ENCODE measurements around the gene ZNF280B.
"Not testable (repeated sequence)": the region's sequence is repeated elsewhere in the genome, so short reads cannot be mapped to it uniquely, and the experiment has no call there.

The ZNF280B gene

DNA sequence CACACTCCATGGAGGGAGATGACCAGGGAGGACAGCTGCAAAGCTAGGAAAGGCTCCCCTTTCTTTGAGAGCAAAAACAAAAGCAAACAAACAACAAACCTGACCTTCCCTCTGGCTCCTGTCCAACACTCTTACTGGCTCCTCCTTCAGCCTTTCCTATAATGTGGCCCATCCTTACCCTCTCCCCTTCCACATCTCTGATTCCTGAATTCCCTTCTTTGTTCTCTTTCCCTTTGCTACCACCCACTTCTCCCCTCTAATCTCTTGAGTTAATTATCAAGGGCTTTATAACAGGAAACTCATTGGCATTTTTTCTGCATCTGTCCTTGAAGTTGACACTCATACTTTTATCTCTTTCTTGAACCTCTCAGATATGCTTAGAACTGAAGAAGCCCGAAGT lies 56.3 kb downstream of the ZNF280B start:
- Histone ChIP-seq H3K27me3 (replicated peaks in 2 of 5; ENCODE audit: control insufficient read depth in 4 of 5, insufficient read depth in 5 of 5, low read length in 4 of 5) (peaks cover 0 to 24% (median 0%) of the 10 kb centered on the region in 5 experiments), H3K36me3 (ENCODE audit: control insufficient read depth in 4 of 4, insufficient read depth in 4 of 4, low read length in 3 of 4) (no peaks in the 10 kb centered on the region), H3K27ac (ENCODE audit: insufficient read depth in 1 of 2, low read depth in 1 of 2, low read length in 2 of 2, poor library complexity in 1 of 2, severe bottlenecking in 2 of 2) (no peak overlapping the region), H3K9me3 (ENCODE audit: control extremely low read depth in 1 of 5, control insufficient read depth in 4 of 5, insufficient read depth in 2 of 5, low read depth in 1 of 5, low read length in 4 of 5) (peaks cover 2 to 35% (median 21%) of the 10 kb centered on the region in 5 experiments), H3K4me3 (ENCODE audit: control insufficient read depth in 1 of 7, extremely low read depth in 1 of 7, insufficient read depth in 4 of 7, low read depth in 2 of 7, low read length in 6 of 7) (no peak overlapping the region), H3K4me1 (ENCODE audit: control extremely low read depth in 1 of 4, control insufficient read depth in 4 of 4, insufficient read depth in 4 of 4, low read length in 3 of 4) (peaks cover 0 to 3% (median 0%) of the 10 kb centered on the region in 4 experiments)
- POLR2A ChIA-PET, result no interaction called here
- DNase-seq, result no peak
- 70% methylated on average over 1 of the region's 1 CpG for WGBS (ENCODE audit: insufficient coverage)
- CTCF ChIA-PET, result interaction anchor here (0.9 to 1.3 kb wide), 2 partner anchors 11 to 124 kb away, joined by 3 to 4 read pairs; no protein-coding TSS in a partner anchor

DNA sequence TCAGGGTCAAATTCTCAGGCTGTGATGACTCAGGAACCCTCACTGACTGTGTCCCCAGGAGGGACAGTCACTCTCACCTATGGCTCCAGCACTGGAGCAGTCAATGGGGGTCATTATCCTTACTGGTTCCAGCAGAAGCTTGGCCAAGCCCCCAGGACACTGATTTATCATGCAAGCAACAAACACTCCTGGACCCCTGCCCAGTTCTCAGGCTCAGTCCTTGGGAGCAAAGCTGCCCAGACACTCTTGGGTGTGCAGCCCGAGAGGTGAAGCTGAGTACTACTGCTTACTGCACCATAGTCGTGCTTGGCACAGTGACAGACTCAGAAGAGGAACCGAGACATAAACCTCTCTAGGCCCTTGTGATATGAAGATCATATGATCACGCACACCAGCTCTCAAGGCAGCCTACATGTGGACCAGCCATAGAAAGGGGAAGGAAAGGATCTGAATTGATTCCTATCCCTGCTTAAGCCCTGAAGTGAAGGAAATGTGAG lies 58.2 kb downstream of the ZNF280B start:
- no peak overlapping the region for H3K27ac ChIP-seq (ENCODE audit: insufficient read depth in 1 of 2, low read depth in 1 of 2, low read length in 2 of 2, poor library complexity in 1 of 2, severe bottlenecking in 2 of 2)
- H3K4me1 ChIP-seq (ENCODE audit: control extremely low read depth in 1 of 4, control insufficient read depth in 4 of 4, insufficient read depth in 4 of 4, low read length in 3 of 4), result peaks cover 0 to 3% (median 0%) of the 10 kb centered on the region in 4 experiments
- ChIA-PET CTCF (interaction anchor here (0.6 to 1.6 kb wide), 4 partner anchors 15 to 299 kb away, joined by 3 to 4 read pairs (median 3); no protein-coding TSS in a partner anchor), POLR2A (interaction anchor here (0.7 kb wide), 1 partner anchor 561 kb away, joined by 3 read pairs; no protein-coding TSS in a partner anchor)
- H3K9me3 ChIP-seq (ENCODE audit: control extremely low read depth in 1 of 5, control insufficient read depth in 4 of 5, insufficient read depth in 2 of 5, low read depth in 1 of 5, low read length in 4 of 5), result peaks cover 2 to 24% (median 13%) of the 10 kb centered on the region in 5 experiments
- no peaks in the 10 kb centered on the region for H3K36me3 ChIP-seq (ENCODE audit: control insufficient read depth in 4 of 4, insufficient read depth in 4 of 4, low read length in 3 of 4)
- H3K4me3 ChIP-seq (ENCODE audit: control insufficient read depth in 1 of 7, extremely low read depth in 1 of 7, insufficient read depth in 4 of 7, low read depth in 2 of 7, low read length in 6 of 7), result no peak overlapping the region
- WGBS (ENCODE audit: insufficient coverage), result 13% methylated on average over 1 of the region's 4 CpGs
- H3K27me3 ChIP-seq (replicated peaks in 2 of 5; ENCODE audit: control insufficient read depth in 4 of 5, insufficient read depth in 5 of 5, low read length in 4 of 5), result peaks cover 0 to 33% (median 4%) of the 10 kb centered on the region in 5 experiments
- peak; percentile 56 to 87 (median 86) for DNase-seq

DNA sequence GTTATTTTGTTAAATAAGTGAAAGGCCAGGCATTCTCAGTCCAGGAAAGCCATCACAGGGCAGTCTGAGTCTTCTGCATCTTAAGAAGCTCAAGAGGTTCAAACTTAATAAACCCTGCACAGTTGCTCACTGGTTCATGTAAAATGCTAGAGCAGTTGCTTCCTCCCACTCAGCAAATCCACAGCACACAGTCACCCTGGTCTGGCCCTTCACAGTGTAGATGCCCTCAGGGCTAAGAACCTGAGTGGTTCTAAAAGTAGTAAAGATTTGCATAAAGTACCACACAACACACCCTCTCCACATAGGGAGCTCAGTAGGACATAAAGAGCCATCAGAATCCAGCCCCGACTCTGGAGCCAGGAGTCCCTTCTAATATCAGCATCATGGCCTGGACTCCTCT lies 58.7 kb downstream of the ZNF280B start:
- 100% methylated on average over 1 of the region's 1 CpG for WGBS (ENCODE audit: insufficient coverage)
- Histone ChIP-seq H3K27me3 (replicated peaks in 2 of 5; ENCODE audit: control insufficient read depth in 4 of 5, insufficient read depth in 5 of 5, low read length in 4 of 5) (peaks cover 0 to 37% (median 4%) of the 10 kb centered on the region in 5 experiments), H3K36me3 (ENCODE audit: control insufficient read depth in 4 of 4, insufficient read depth in 4 of 4, low read length in 3 of 4) (no peaks in the 10 kb centered on the region), H3K4me3 (ENCODE audit: control insufficient read depth in 1 of 7, extremely low read depth in 1 of 7, insufficient read depth in 4 of 7, low read depth in 2 of 7, low read length in 6 of 7) (no peak overlapping the region), H3K4me1 (ENCODE audit: control extremely low read depth in 1 of 4, control insufficient read depth in 4 of 4, insufficient read depth in 4 of 4, low read length in 3 of 4) (peaks cover 0 to 3% (median 0%) of the 10 kb centered on the region in 4 experiments), H3K9me3 (ENCODE audit: control extremely low read depth in 1 of 5, control insufficient read depth in 4 of 5, insufficient read depth in 2 of 5, low read depth in 1 of 5, low read length in 4 of 5) (peaks cover 2 to 22% (median 11%) of the 10 kb centered on the region in 5 experiments), H3K27ac (ENCODE audit: insufficient read depth in 1 of 2, low read depth in 1 of 2, low read length in 2 of 2, poor library complexity in 1 of 2, severe bottlenecking in 2 of 2) (no peak overlapping the region)
- ChIA-PET POLR2A (no interaction called here), CTCF (interaction anchor here (0.6 to 1.6 kb wide), 4 partner anchors 8 to 108 kb away, joined by 3 to 4 read pairs (median 3); no protein-coding TSS in a partner anchor)
- DNase-seq, result no peak

DNA sequence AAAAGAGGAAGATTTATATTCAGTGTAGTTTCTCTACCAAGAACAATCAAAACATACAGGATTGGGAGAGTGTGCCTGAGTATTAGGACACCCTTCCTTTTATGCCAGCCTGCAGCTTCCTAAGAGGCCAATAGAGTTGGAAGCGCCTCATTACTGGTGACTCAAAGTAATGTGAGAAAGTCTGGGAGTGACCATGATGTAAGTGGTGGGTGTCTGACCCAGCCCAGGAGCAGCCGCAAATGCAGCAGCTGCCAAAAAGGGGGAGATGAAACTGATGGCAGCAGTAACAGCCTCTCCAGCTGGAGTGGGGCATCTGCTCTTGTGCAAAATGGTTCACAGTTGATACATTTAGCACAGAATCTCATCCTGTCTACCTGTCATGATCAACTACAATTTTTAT lies 62.0 kb downstream of the ZNF280B start:
- no peaks in the 10 kb centered on the region for H3K36me3 ChIP-seq (ENCODE audit: control insufficient read depth in 4 of 4, insufficient read depth in 4 of 4, low read length in 3 of 4)
- peaks cover 0 to 37% (median 3%) of the 10 kb centered on the region in 5 experiments for H3K27me3 ChIP-seq (replicated peaks in 2 of 5; ENCODE audit: control insufficient read depth in 4 of 5, insufficient read depth in 5 of 5, low read length in 4 of 5)
- no peak overlapping the region for H3K27ac ChIP-seq (ENCODE audit: insufficient read depth in 1 of 2, low read depth in 1 of 2, low read length in 2 of 2, poor library complexity in 1 of 2, severe bottlenecking in 2 of 2)
- DNase-seq, result no peak
- H3K4me1 ChIP-seq (ENCODE audit: control extremely low read depth in 1 of 4, control insufficient read depth in 4 of 4, insufficient read depth in 4 of 4, low read length in 3 of 4), result peaks cover 0 to 3% (median 0%) of the 10 kb centered on the region in 4 experiments
- ChIA-PET CTCF (interaction anchor here (0.8 to 1.2 kb wide), 3 partner anchors 38 to 238 kb away, joined by 3 to 4 read pairs (median 3); no protein-coding TSS in a partner anchor), POLR2A (no interaction called here)
- 69% methylated on average over 2 of the region's 2 CpGs for WGBS (ENCODE audit: insufficient coverage)
- H3K4me3 ChIP-seq (ENCODE audit: control insufficient read depth in 1 of 7, extremely low read depth in 1 of 7, insufficient read depth in 4 of 7, low read depth in 2 of 7, low read length in 6 of 7), result no peak overlapping the region
- peaks cover 0 to 3% (median 0%) of the 10 kb centered on the region in 5 experiments for H3K9me3 ChIP-seq (ENCODE audit: control extremely low read depth in 1 of 5, control insufficient read depth in 4 of 5, insufficient read depth in 2 of 5, low read depth in 1 of 5, low read length in 4 of 5)

DNA sequence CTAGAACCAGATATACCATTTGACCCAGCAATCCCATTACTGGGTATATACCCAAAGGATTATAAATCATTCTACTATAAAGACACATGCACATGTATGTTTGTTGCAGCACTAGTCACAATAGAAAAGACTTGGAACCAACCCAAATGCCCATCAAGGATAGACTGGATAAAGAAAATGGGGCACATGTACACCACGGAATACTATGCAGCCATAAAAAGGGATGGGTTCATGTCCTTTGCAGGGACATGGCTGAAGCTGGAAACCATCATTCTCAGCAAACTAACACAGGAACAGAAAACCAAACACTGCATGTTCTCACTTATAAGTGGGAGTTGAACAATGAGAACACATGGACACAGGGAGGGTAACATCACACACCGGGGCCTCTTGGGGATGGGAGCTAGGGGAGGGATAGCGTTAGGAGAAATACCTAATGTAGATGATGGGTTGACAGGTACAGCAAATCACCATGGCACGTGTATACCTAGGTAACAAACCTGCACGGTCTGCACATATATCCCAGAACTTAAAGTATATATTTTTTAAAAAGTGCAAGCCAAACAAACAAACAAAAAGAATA lies 64.4 kb downstream of the ZNF280B start:
- H3K4me1 ChIP-seq (ENCODE audit: control extremely low read depth in 1 of 4, control insufficient read depth in 4 of 4, insufficient read depth in 4 of 4, low read length in 3 of 4); H3K36me3 ChIP-seq (ENCODE audit: control insufficient read depth in 4 of 4, insufficient read depth in 4 of 4, low read length in 3 of 4); H3K4me3 ChIP-seq (ENCODE audit: control insufficient read depth in 1 of 7, extremely low read depth in 1 of 7, insufficient read depth in 4 of 7, low read depth in 2 of 7, low read length in 6 of 7); H3K27ac ChIP-seq (ENCODE audit: insufficient read depth in 1 of 2, low read depth in 1 of 2, low read length in 2 of 2, poor library complexity in 1 of 2, severe bottlenecking in 2 of 2); CTCF ChIA-PET; DNase-seq; POLR2A ChIA-PET; H3K9me3 ChIP-seq (ENCODE audit: control extremely low read depth in 1 of 5, control insufficient read depth in 4 of 5, insufficient read depth in 2 of 5, low read depth in 1 of 5, low read length in 4 of 5): not testable (repeated sequence)
- H3K27me3 ChIP-seq (replicated peaks in 2 of 5; ENCODE audit: control insufficient read depth in 4 of 5, insufficient read depth in 5 of 5, low read length in 4 of 5), result peaks cover 0 to 32% (median 3%) of the 10 kb centered on the region in 5 experiments
- WGBS (ENCODE audit: insufficient coverage), result 20% methylated on average over 1 of the region's 5 CpGs

DNA sequence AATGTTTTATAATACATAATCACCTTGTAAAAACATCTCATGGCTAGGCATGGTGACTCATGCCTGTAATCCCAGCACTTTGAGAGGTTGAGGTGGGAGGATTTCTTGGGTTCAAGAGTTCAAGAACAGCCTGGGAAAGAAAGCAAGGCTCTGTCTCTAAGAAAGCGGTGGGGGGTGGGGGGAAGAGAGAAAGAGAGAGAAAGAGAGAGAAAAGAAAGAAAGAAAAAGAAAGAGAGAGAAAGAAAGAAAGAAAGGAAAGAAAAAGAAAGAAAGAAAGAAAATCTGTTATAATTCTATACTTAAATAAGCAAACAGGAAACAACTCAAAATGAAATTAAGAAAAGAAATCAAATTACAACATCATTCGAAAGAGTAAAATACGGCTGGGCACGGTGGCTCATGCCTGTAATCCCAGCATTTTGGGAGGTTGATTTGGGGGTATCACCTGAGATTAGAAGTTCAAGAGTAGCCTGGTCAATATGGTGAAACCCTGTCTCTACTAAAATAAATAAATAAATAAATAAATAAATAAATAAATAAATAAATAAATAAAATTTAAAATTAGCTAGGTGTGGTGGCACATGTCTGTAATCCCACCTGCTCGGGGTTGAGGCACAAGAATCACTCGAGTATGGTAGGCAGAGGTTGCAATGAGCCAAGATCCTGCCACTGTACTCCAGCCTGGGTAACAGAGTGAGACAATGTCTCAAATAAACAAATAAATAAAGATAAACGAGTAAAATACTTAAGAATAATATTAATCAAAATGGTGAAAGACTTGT lies 65.4 kb downstream of the ZNF280B start:
- H3K4me3 ChIP-seq (ENCODE audit: control insufficient read depth in 1 of 7, extremely low read depth in 1 of 7, insufficient read depth in 4 of 7, low read depth in 2 of 7, low read length in 6 of 7), result no peak overlapping the region
- ChIA-PET POLR2A (no interaction called here), CTCF (no interaction called here)
- peaks cover 0 to 24% (median 3%) of the 10 kb centered on the region in 5 experiments for H3K27me3 ChIP-seq (replicated peaks in 2 of 5; ENCODE audit: control insufficient read depth in 4 of 5, insufficient read depth in 5 of 5, low read length in 4 of 5)
- H3K27ac ChIP-seq (ENCODE audit: insufficient read depth in 1 of 2, low read depth in 1 of 2, low read length in 2 of 2, poor library complexity in 1 of 2, severe bottlenecking in 2 of 2), result no peak overlapping the region
- peaks cover 0 to 7% (median 0%) of the 10 kb centered on the region in 5 experiments for H3K9me3 ChIP-seq (ENCODE audit: control extremely low read depth in 1 of 5, control insufficient read depth in 4 of 5, insufficient read depth in 2 of 5, low read depth in 1 of 5, low read length in 4 of 5)
- H3K36me3 ChIP-seq (ENCODE audit: control insufficient read depth in 4 of 4, insufficient read depth in 4 of 4, low read length in 3 of 4), result no peaks in the 10 kb centered on the region
- no peak for DNase-seq
- H3K4me1 ChIP-seq (ENCODE audit: control extremely low read depth in 1 of 4, control insufficient read depth in 4 of 4, insufficient read depth in 4 of 4, low read length in 3 of 4), result no peaks in the 10 kb centered on the region
- WGBS (ENCODE audit: insufficient coverage), result 80% methylated on average over 1 of the region's 7 CpGs

All from common myeloid progenitor, CD34-positive (primary cell).